Measurements from ENCODE around the gene GALNT9.
"Not testable (repeated sequence)": the region's sequence is repeated elsewhere in the genome, so short reads cannot be mapped to it uniquely, and the experiment has no call there.

The GALNT9 gene

DNA sequence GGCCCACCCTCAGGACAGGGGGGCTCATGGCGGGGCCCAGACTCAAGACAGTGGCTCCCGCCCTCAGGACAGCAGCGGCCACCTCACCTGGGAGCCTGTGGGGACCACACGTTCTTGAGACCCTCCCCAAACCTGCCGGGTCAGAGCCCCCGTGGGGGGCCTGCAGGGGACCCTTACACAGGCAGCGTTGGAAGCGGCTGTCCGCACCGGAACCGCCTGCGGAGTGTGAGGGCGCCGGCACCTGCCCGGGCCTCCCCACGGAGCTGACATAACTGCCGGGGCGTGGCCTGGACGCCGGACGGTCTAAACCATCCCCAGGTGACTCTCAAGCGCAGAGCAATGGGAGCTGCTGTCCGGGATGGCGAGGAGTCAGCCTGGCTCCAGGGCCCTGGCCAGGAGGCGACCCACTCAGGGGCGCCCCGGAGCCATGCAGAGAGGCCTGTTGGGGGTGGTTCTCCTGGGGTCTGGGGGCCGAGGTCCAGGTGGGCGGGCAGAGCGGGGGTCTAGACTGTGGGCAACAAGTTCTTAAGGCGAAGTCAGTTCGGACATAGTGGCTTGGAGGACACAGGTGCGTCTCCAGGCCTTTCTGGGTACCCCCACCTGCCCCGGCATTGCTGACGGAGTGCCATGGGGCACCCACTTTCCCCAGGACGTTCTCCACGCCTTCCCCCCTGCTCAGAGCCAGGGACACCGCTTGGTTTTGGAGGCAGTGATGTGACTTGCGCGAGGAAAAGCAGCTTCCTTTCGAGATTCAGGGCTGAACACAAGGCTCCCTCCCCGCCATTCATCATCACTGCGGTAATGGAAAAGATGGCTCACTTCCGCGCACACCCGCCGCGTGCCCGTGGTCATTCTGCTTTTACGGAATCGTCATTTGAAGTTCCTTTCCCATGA lies 23.2 kb downstream of the GALNT9 start:
- POLR2A ChIA-PET = no interaction called here
- DNase-seq (ENCODE audit: low read depth, low spot score) = no peak

DNA sequence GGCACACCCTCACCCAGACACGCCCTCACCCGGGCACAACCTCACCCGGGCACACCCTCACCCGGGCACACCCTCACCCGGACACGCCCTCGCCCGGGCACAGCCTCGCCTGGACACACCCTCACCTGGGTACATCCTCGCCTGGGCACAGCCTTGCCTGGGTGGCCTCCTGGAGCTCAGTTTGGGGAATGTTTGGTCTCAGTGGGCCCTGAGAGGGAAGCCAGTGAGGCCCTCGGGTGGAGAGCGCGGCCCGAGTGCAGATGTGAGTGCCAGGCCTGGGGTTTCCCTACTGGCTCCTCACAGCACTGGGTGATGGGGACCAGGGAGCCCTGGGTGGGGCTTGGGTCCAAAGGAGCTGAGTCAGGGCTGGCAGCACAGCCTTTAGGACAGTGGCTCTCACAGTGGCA lies 23.8 kb downstream of the GALNT9 start:
- CTCF ChIA-PET = no interaction called here

More for the DNA sequence above, 23.2 kb downstream of the GALNT9 start:
- CTCF ChIA-PET = no interaction called here
- H3K4me3 ChIP-seq (ENCODE audit: low read depth, low read length) = no peak overlapping the region
- TF ChIP-seq CTCF (IDR thresholded peaks at IDR 0.05; ENCODE audit: insufficient read depth, low read length, missing control alignments) = no peak

GRCh38 chr12:132304866-132305265 lies 24.5 kb downstream of the GALNT9 start:
- H3K4me3 ChIP-seq (ENCODE audit: low read depth, low read length); CTCF ChIA-PET; POLR2A ChIA-PET; DNase-seq (ENCODE audit: low read depth, low spot score): not testable (repeated sequence)

More for the DNA sequence above, 23.8 kb downstream of the GALNT9 start:
- TF ChIP-seq CTCF (IDR thresholded peaks at IDR 0.05; ENCODE audit: insufficient read depth, low read length, missing control alignments) = no peak
- POLR2A ChIA-PET = no interaction called here
- no peak for DNase-seq (ENCODE audit: low read depth, low spot score)
- no peak overlapping the region for H3K4me3 ChIP-seq (ENCODE audit: low read depth, low read length)

GRCh38 chr12:132303853-132304373 lies 25.5 kb downstream of the GALNT9 start:
- CTCF ChIA-PET; DNase-seq (ENCODE audit: low read depth, low spot score); H3K4me3 ChIP-seq (ENCODE audit: low read depth, low read length); POLR2A ChIA-PET: not testable (repeated sequence)

- ChIA-PET CTCF (no interaction called here), POLR2A (no interaction called here)
- no peak overlapping the region for H3K4me3 ChIP-seq (ENCODE audit: low read depth, low read length)
- DNase-seq (ENCODE audit: low read depth, low spot score) = no peak
- TF ChIP-seq CTCF (IDR thresholded peaks at IDR 0.05; ENCODE audit: insufficient read depth, low read length, missing control alignments) = no peak
These were observed 26.7 kb downstream of the GALNT9 start for GRCh38 chr12:132302466-132303358.

DNA sequence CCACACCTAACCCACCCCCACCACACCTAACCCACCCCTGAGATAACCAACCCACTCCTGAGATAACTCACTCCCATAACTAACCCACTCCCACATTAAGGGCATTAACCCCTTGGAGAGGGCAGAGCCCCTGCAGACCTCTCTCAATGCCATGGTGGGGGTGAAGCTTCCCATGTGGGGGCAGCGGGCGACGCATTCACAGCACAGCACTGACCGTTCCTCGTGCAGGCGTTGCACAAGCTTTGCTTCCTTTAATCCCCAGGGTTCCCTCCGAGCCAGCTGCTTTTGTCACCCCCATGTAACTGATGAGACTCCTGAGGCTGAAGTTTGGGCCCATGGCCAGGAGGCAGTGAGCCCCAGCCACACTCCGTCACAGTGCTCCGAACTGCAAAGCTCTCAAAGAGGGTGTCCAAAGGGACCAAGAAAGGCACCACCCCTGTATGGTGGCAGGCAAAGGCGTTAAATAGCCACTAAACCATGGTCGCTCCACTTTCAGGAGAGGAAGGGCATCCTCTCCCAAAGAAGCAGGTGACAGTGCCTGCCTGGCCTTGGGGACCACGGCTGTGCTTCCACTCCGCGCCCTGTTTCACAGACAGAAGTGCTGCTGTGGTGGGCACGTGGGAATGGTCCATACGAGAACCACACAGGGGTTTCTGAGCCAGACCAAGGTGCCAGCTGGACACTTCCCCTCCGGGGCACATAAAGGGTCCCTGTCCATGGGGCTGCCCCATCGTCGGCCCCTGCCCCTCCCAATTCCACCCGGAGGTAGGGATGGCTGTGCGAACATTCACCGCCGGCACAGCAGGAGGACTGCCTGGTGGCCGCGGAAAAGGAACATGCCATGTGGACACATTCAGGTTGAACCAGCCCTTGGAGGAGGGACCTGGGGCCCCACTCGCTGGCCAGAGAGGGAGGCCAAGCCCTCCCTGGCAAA lies 28.3 kb downstream of the GALNT9 start:
- DNase-seq (ENCODE audit: low read depth, low spot score) = no peak
- no peak overlapping the region for H3K4me3 ChIP-seq (ENCODE audit: low read depth, low read length)
- ChIA-PET POLR2A (no interaction called here), CTCF (no interaction called here)
- TF ChIP-seq CTCF (IDR thresholded peaks at IDR 0.05; ENCODE audit: insufficient read depth, low read length, missing control alignments) = no peak

Data from AG04449 (cell line).